Right atrium auricular region (tissue), 2 donors: Measurements from ENCODE around the gene LARP4B. TPM values are rescaled to one million over a fixed set of nuclear protein-coding genes. Genes with fewer than 3 reads are reported as not detected.
"Not testable (repeated sequence)": the region's sequence is repeated elsewhere in the genome, so short reads cannot be mapped to it uniquely, and the experiment has no call there.

Source experiments
- DNase-seq: peaks from one replicate; pipeline ENCODE4 v3.0.0-alpha.2; 2019; ENCODE audit warnings: low spot score
- H3K27ac ChIP-seq, 2 donors: fragments of 200-600 bp; sonication (generic); 1 replicate in 1 of 2; 2 replicates in 1 of 2; pipeline ENCODE4 v1.5.1; 2016 to 2019
- H3K27me3 ChIP-seq, 2 donors: fragments of 200-600 bp; sonication (generic); one replicate each; pipeline versions ENCODE4 v1.5.1 to v1.6.0; 2017 to 2019
- H3K36me3 ChIP-seq: fragments of 200-600 bp; sonication (generic); one replicate; pipeline ENCODE4 v1.5.1; 2016
- H3K4me1 ChIP-seq, 2 donors: fragments of 200-600 bp; sonication (generic); one replicate each; pipeline versions ENCODE4 v1.5.1 to v1.6.0; 2017 to 2019
- H3K4me3 ChIP-seq, 2 donors: fragments of 200-600 bp; sonication (generic); 1 replicate in 1 of 2; 2 replicates in 1 of 2; pipeline ENCODE4 v1.5.1; 2017 to 2019; ENCODE audit warnings: mild to moderate bottlenecking in 1 of 2, moderate library complexity in 1 of 2
- H3K9me3 ChIP-seq, 2 donors: fragments of 200-600 bp; sonication (generic); one replicate each; pipeline ENCODE4 v1.5.1; 2019
- total RNA-seq, 2 donors: library from RNA; depleted of rRNA; stranded (reverse); fragments of >200 nt; gene quantifications; one replicate each; pipeline ENCODE4 v1.1.0, GENCODE V29; 2016
- TF ChIP-seq, protein P1 (sequence below), 2 donors: fragments of 200-600 bp; sonication (generic); IDR thresholded peaks; one replicate each; pipeline ENCODE4 v1.5.1; 2019; ENCODE audit warnings: antibody characterized with exemption in 2 of 2

The LARP4B gene
- total RNA-seq, 2 donors from 2014 or later: 24.2 to 26.1 TPM

DNA sequence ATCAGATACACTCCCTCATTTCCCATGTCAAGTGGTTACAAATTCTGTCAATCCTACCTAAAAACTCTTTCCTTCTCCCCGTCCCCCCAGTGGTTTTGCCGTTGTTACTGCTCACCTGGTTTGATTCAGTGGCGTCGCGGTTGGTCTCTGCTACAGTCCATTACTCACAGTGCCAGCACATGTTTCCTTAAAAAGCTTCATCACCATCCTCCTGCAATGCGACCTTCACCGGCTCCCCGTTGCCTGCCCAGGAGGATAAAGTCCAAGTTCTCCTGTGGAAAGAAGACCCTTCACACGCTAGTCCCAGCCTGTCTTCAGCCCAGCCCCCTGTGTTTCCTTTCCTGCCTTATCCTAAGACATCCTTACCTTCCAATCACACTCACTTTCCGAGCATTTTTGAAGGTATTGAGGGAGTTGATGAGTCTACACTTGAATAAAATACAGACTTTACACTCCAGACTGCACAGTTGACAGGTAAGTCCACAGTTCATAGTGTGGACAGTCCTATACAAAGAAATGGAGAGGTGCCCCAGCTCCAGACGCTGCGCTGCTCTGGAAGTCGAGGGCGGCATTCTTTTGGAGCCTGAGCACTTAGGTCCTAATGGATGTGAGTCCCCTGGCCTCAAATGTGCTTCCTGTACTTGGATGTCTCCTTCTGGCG lies 3.4 kb upstream of the LARP4B start:
- TF ChIP-seq, protein P1, sequence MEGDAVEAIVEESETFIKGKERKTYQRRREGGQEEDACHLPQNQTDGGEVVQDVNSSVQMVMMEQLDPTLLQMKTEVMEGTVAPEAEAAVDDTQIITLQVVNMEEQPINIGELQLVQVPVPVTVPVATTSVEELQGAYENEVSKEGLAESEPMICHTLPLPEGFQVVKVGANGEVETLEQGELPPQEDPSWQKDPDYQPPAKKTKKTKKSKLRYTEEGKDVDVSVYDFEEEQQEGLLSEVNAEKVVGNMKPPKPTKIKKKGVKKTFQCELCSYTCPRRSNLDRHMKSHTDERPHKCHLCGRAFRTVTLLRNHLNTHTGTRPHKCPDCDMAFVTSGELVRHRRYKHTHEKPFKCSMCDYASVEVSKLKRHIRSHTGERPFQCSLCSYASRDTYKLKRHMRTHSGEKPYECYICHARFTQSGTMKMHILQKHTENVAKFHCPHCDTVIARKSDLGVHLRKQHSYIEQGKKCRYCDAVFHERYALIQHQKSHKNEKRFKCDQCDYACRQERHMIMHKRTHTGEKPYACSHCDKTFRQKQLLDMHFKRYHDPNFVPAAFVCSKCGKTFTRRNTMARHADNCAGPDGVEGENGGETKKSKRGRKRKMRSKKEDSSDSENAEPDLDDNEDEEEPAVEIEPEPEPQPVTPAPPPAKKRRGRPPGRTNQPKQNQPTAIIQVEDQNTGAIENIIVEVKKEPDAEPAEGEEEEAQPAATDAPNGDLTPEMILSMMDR (IDR thresholded peaks at IDR 0.05): no peak
- Histone ChIP-seq H3K27me3 (no peaks in the 10 kb centered on the region), H3K36me3 (no peaks in the 10 kb centered on the region), H3K9me3 (no peaks in the 10 kb centered on the region), H3K4me3 (no peak overlapping the region), H3K4me1 (peaks cover 0 to 13% of the 10 kb centered on the region in 2 donors), H3K27ac (no peak overlapping the region)
- no peak for DNase-seq

DNA sequence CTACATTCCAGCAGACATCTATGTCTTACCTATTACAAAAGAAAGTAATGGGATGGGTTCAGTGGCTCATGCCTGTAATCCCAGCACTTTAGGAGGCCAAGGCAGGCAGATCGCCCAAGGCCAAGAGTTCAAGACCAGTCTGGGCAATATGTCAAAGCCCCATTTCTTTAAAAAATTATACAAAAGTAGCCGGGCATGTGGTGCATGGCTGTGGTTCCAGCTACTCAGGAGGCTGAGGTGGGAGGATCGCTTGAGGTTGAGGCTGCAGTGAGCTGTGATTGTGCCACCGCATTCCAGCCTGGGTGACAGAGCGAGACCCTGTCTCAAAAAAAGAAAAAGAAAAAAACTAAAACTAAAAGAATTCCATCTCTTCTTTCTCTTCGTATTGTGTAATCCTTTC lies 2.7 kb upstream of the LARP4B start:
- not testable (repeated sequence) for H3K27me3 ChIP-seq, H3K36me3 ChIP-seq, H3K4me3 ChIP-seq, DNase-seq, H3K9me3 ChIP-seq, H3K27ac ChIP-seq
- peaks cover 0 to 20% of the 10 kb centered on the region in 2 donors for H3K4me1 ChIP-seq

DNA sequence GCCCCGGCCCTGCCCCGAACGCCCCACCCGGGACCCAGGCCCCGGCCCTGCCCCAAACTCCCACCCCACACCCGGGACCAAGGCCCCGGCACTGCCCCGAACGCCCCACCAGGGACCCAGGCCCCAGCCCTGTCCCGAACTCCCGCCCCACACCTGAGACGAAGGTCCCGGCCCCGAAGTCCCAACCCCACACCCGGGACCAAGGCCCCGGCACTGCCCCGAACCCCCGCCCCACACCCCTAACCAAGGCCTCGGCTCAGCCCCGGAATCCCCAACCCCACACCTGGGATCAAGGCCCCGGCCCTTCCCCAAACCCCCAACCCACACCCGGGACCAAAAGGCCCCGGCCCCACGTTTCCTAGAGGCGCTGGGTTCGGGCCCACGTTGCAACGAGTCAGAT lies 1.1 kb upstream of the LARP4B start:
- Histone ChIP-seq H3K4me1 (peaks cover 0 to 31% of the 10 kb centered on the region in 2 donors), H3K9me3 (no peaks in the 10 kb centered on the region), H3K36me3 (no peaks in the 10 kb centered on the region), H3K27ac (peak overlapping the region; percentile 98), H3K27me3 (no peaks in the 10 kb centered on the region), H3K4me3 (peak overlapping the region; percentile 78 to 85)
- TF ChIP-seq, protein P1 (IDR thresholded peaks at IDR 0.05): no peak
- no peak for DNase-seq

DNA sequence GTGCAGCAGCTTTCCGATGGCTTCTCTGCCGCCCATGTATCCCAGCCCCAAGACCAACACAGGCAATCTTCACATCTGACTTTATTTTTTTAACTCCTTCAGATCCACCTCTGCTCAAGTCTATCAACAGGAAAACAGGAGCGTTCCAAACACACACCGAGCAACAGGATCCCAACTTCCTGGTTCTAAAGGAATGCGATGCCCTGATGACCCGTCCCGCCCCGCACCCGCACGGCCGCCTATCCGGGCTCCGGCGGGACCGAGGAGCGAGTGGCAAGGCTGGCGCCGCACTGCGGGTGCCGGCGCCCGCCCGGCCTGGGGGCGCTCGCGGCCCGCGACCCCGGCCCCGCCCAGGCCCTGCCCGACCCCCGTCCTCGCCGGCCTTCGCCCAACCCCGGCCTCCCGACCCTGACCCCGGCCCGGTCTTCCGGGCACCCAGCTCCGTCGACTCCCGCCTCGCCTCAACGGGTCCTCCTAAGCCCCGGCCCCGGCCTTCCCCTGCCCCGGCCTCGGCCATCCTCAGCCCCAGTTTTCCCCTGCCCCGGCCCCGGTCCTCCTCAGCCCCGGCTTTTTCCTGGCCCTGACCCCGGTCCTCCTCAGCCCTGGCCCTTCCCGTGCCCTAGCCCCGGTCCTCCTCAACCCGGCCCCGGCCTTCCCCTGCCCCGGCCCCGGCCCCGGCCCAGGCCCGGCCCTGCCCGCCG lies 730 bp downstream of the LARP4B start:
- H3K4me1 ChIP-seq: peaks cover 0 to 39% of the 10 kb centered on the region in 2 donors
- H3K36me3 ChIP-seq: no peaks in the 10 kb centered on the region
- H3K27me3 ChIP-seq: no peaks in the 10 kb centered on the region
- peak overlapping the region; percentile 85 to 87 for H3K4me3 ChIP-seq
- TF ChIP-seq, protein P1 (IDR thresholded peaks at IDR 0.05): no peak
- peak; percentile 18 for DNase-seq
- no peaks in the 10 kb centered on the region for H3K9me3 ChIP-seq
- H3K27ac ChIP-seq: peak overlapping the region; percentile 83 to 88

DNA sequence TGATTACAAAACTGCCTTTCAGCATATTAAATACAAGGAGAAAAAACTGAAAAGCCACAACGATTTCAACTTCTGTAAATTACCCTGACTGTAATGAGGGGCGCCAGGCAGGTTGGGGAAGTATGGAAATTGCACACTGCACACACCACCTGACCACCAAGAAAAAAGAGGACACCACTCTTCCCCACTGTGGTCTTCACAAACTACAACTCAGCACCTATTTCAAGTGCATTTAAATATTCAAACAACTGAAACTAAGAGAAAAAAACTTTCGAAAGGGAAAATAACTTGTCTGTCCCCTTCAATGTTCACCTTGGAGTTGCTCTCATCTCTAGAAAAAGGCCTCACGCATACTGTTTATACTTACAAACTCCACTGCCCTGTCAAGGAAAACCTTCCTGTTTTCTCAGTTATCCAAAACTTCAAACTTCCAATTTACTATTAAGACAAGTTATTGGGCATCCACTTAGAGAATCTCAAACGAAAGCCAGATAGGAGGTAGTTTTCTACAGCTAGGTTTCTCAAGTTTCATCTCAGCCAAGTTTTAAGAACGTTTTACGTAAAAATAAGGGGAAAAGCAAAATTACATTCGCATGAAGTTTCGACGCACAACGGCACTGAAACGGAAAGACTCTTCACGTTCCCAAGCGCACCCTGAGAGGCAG lies 1.4 kb downstream of the LARP4B start:
- peak overlapping the region; percentile 83 to 88 for H3K27ac ChIP-seq
- H3K27me3 ChIP-seq: no peaks in the 10 kb centered on the region
- peaks cover 0 to 42% of the 10 kb centered on the region in 2 donors for H3K4me1 ChIP-seq
- no peaks in the 10 kb centered on the region for H3K9me3 ChIP-seq
- no peak for DNase-seq
- H3K36me3 ChIP-seq: no peaks in the 10 kb centered on the region
- TF ChIP-seq, protein P1 (IDR thresholded peaks at IDR 0.05): no peak
- peak overlapping the region; percentile 85 to 87 for H3K4me3 ChIP-seq

DNA sequence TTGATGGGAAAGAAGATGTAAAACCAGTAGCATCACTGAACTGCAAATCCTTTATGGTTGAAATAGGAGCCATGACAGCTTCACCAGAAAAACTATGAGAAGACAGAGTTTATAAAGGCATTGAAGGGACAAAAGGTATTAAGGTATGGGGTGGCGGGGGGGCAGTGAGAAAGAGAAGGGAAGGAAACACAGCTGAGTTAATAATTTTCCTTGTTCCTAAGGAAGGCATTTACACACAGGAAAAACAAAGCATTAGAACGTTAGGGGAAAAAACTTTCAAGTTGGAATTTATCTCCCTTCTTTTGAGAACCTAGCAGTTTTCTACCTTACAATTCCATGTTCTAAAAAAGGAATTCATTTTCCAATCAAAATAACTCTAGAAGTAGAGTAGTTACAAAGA lies 4.4 kb downstream of the LARP4B start:
- TF ChIP-seq, protein P1 (IDR thresholded peaks at IDR 0.05): no peak
- H3K9me3 ChIP-seq: no peaks in the 10 kb centered on the region
- peaks cover 0 to 55% of the 10 kb centered on the region in 2 donors for H3K4me1 ChIP-seq
- H3K36me3 ChIP-seq: no peaks in the 10 kb centered on the region
- no peak for DNase-seq
- no peak overlapping the region for H3K4me3 ChIP-seq
- H3K27ac ChIP-seq: no peak overlapping the region
- no peaks in the 10 kb centered on the region for H3K27me3 ChIP-seq
